Jurkat, Clone E6-1 (cell line): ENCODE data around the gene PKNOX2.
"Not testable (repeated sequence)": the region's sequence is repeated elsewhere in the genome, so short reads cannot be mapped to it uniquely, and the experiment has no call there.

Experiments used
- DNase-seq: peaks from one replicate; pipeline ENCODE4 v3.0.0-alpha.2; 2011; ENCODE audit warnings: low read depth, low spot score
- H3K4me3 ChIP-seq: 2 replicates; pipeline ENCODE4 v1.5.1; 2011; ENCODE audit warnings: mild to moderate bottlenecking, low read length, control low read depth, moderate library complexity

Gene PKNOX2

GRCh38 chr11:125192717-125193415 is 28.3 kb downstream of the PKNOX2 start:
- no peak overlapping the region for H3K4me3 ChIP-seq
- no peak for DNase-seq

GRCh38 chr11:125193416-125193726 is 28.8 kb downstream of the PKNOX2 start:
- H3K4me3 ChIP-seq = no peak overlapping the region
- no peak for DNase-seq

- no peak overlapping the region for H3K4me3 ChIP-seq
- no peak for DNase-seq
Observed at GRCh38 chr11:125193841-125194240, 29.3 kb downstream of the PKNOX2 start.

GRCh38 chr11:125199915-125200314 is 35.4 kb downstream of the PKNOX2 start:
- H3K4me3 ChIP-seq = no peak overlapping the region
- no peak for DNase-seq

- DNase-seq = no peak
- H3K4me3 ChIP-seq = no peak overlapping the region
Observed at GRCh38 chr11:125200441-125200840, 35.9 kb downstream of the PKNOX2 start.

GRCh38 chr11:125201525-125202141 is 37.1 kb downstream of the PKNOX2 start:
- H3K4me3 ChIP-seq = no peak overlapping the region
- no peak for DNase-seq

- no peak for DNase-seq
- no peak overlapping the region for H3K4me3 ChIP-seq
Observed at GRCh38 chr11:125202362-125202880, 37.9 kb downstream of the PKNOX2 start.

GRCh38 chr11:125202977-125203376 is 38.4 kb downstream of the PKNOX2 start:
- H3K4me3 ChIP-seq = no peak overlapping the region
- DNase-seq = no peak

GRCh38 chr11:125207866-125208425 is 43.4 kb downstream of the PKNOX2 start:
- no peak overlapping the region for H3K4me3 ChIP-seq
- DNase-seq = no peak

GRCh38 chr11:125210066-125210465 is 45.5 kb downstream of the PKNOX2 start:
- H3K4me3 ChIP-seq = no peak overlapping the region
- no peak for DNase-seq

GRCh38 chr11:125211191-125211947 is 46.8 kb downstream of the PKNOX2 start:
- H3K4me3 ChIP-seq = no peak overlapping the region
- DNase-seq = no peak

- DNase-seq = no peak
- H3K4me3 ChIP-seq = no peak overlapping the region
Observed at GRCh38 chr11:125211948-125212340, 47.4 kb downstream of the PKNOX2 start.

GRCh38 chr11:125214601-125215565 is 50.3 kb downstream of the PKNOX2 start:
- no peak for DNase-seq
- no peak overlapping the region for H3K4me3 ChIP-seq

GRCh38 chr11:125215976-125216375 is 51.4 kb downstream of the PKNOX2 start:
- DNase-seq = no peak
- H3K4me3 ChIP-seq = no peak overlapping the region

- DNase-seq = no peak
- H3K4me3 ChIP-seq = no peak overlapping the region
Observed at GRCh38 chr11:125218336-125218735, 53.8 kb downstream of the PKNOX2 start.

GRCh38 chr11:125221461-125221860 is 56.9 kb downstream of the PKNOX2 start:
- no peak for DNase-seq
- H3K4me3 ChIP-seq = no peak overlapping the region

GRCh38 chr11:125222494-125222893 is 57.9 kb downstream of the PKNOX2 start:
- DNase-seq = no peak
- no peak overlapping the region for H3K4me3 ChIP-seq

- not testable (repeated sequence) for H3K4me3 ChIP-seq, DNase-seq
Observed at GRCh38 chr11:125223161-125223560, 58.6 kb downstream of the PKNOX2 start.

GRCh38 chr11:125223901-125224361 is 59.4 kb downstream of the PKNOX2 start:
- no peak overlapping the region for H3K4me3 ChIP-seq
- no peak for DNase-seq
